Caki2 (cell line): ENCODE results near the gene MEIOB. TPM values are rescaled to one million over a fixed set of nuclear protein-coding genes. Genes with fewer than 3 reads are reported as not detected.
"Not testable (repeated sequence)": the region's sequence is repeated elsewhere in the genome, so short reads cannot be mapped to it uniquely, and the experiment has no call there.

Experiments
- DNase-seq: peaks from one replicate; pipeline ENCODE4 v3.0.0-alpha.2; 2015; ENCODE audit warnings: low read depth
- in situ Hi-C: cut with HindIII; loops from 2 replicates; pipeline ENCODE4 v1.10.0; 2016; ENCODE audit warnings: low sequenced_read_pairs, low pct_unique_long_range_greater_than_20kb, mixed read lengths
- total RNA-seq: library from RNA; depleted of rRNA; stranded (reverse); fragments of >200 nt; shearing (Covaris generic); gene quantifications from 2 replicates; pipeline ENCODE4 v1.2.3, GENCODE V29; 2014; ENCODE audit warnings: low replicate concordance

Gene MEIOB
- total RNA-seq, 1 experiment from 2014 or later: 49.6 TPM

- DNase-seq: no peak
- in situ Hi-C loops: no loop called here
Measured at GRCh38 chr16:1820946-1821290, 51.0 kb downstream of the MEIOB start.

GRCh38 chr16:1820096-1820945 lies 51.6 kb downstream of the MEIOB start:
- in situ Hi-C loops: no loop called here
- DNase-seq: no peak

GRCh38 chr16:1819611-1820010 lies 52.4 kb downstream of the MEIOB start:
- DNase-seq: no peak
- in situ Hi-C loops: no loop called here

GRCh38 chr16:1818873-1819525 lies 53.0 kb downstream of the MEIOB start:
- in situ Hi-C loops: no loop called here
- no peak for DNase-seq

GRCh38 chr16:1818204-1818872 lies 53.6 kb downstream of the MEIOB start:
- no peak for DNase-seq
- in situ Hi-C loops: no loop called here

GRCh38 chr16:1817716-1818115 lies 54.2 kb downstream of the MEIOB start:
- in situ Hi-C loops: no loop called here
- DNase-seq: no peak

- in situ Hi-C loops: no loop called here
- no peak for DNase-seq
Measured at GRCh38 chr16:1817276-1817589, 54.7 kb downstream of the MEIOB start.

- in situ Hi-C loops: no loop called here
- no peak for DNase-seq
Measured at GRCh38 chr16:1816396-1817275, 55.3 kb downstream of the MEIOB start.

GRCh38 chr16:1815461-1815860 lies 56.5 kb downstream of the MEIOB start:
- in situ Hi-C loops: no loop called here
- DNase-seq: no peak

GRCh38 chr16:1812732-1813163 lies 59.2 kb downstream of the MEIOB start:
- in situ Hi-C loops: no loop called here
- DNase-seq: no peak

GRCh38 chr16:1810536-1810935 lies 61.4 kb downstream of the MEIOB start:
- DNase-seq: no peak
- in situ Hi-C loops: no loop called here

- DNase-seq: no peak
- in situ Hi-C loops: no loop called here
Measured at GRCh38 chr16:1810106-1810505, 61.9 kb downstream of the MEIOB start.

GRCh38 chr16:1809281-1809801 lies 62.6 kb downstream of the MEIOB start:
- in situ Hi-C loops: no loop called here
- DNase-seq: no peak

- in situ Hi-C loops: no loop called here
- DNase-seq: no peak
Measured at GRCh38 chr16:1808691-1809090, 63.3 kb downstream of the MEIOB start.

GRCh38 chr16:1807626-1808025 lies 64.3 kb downstream of the MEIOB start:
- in situ Hi-C loops: no loop called here
- no peak for DNase-seq

GRCh38 chr16:1800701-1801100 lies 71.3 kb downstream of the MEIOB start:
- in situ Hi-C loops: no loop called here
- DNase-seq: no peak

GRCh38 chr16:1799263-1799662 lies 72.7 kb downstream of the MEIOB start:
- DNase-seq, in situ Hi-C loops: not testable (repeated sequence)

GRCh38 chr16:1794908-1795666 lies 76.9 kb downstream of the MEIOB start:
- no peak for DNase-seq
- in situ Hi-C loops: no loop called here
